ENCODE measurements around the gene HNRNPF. TPM values are rescaled to one million over a fixed set of nuclear protein-coding genes. Genes with fewer than 3 reads are reported as not detected.

HNRNPF gene
- total RNA-seq, 2 experiments from 2014 or later, result 280 to 340 TPM

GRCh38 chr10:43374194-43374593 is 34.8 kb downstream of the HNRNPF start:
- no peaks in the 10 kb centered on the region for H3K4me1 ChIP-seq (ENCODE audit: insufficient read depth, low read length, poor library complexity, severe bottlenecking)
- no peaks in the 10 kb centered on the region for H3K9me3 ChIP-seq (ENCODE audit: low read length)
- intact Hi-C loops (cut with micrococcal nuclease; ENCODE audit: unreplicated experiment), result no loop called here
- DNase-seq (ENCODE audit: low spot score), result no peak
- no peaks in the 10 kb centered on the region for H3K36me3 ChIP-seq (ENCODE audit: insufficient read depth, low read length)
- no TSS peak for BruUV-seq (replicated peaks)
- TF ChIP-seq EZH2phosphoT487 (IDR thresholded peaks at IDR 0.05; ENCODE audit: borderline replicate concordance, low read depth, low read length) (no peak), CTCF (conservative IDR thresholded peaks at IDR 0.05; ENCODE audit: low read length) (no peak)
- no peak overlapping the region for H3K4me3 ChIP-seq (ENCODE audit: low read depth, low read length, poor library complexity, severe bottlenecking)
- no peaks in the 10 kb centered on the region for H4K20me1 ChIP-seq (ENCODE audit: insufficient read depth, low read length)
- no peaks in the 10 kb centered on the region for H3K79me2 ChIP-seq (ENCODE audit: insufficient read depth, low read depth, low read length)
- no peaks in the 10 kb centered on the region for H3K9me2 ChIP-seq (ENCODE audit: insufficient read depth, low read length)
- ChIA-PET POLR2A (interaction anchor here (0.5 to 0.6 kb wide), 2 partner anchors 70 to 80 kb away, joined by 3 to 4 read pairs; no protein-coding TSS in a partner anchor), CTCF (ENCODE audit: unreplicated experiment) (no interaction called here)
- H3K4me2 ChIP-seq (ENCODE audit: low read length), result no peak overlapping the region
- no peak overlapping the region for H3K27ac ChIP-seq (ENCODE audit: low read depth, low read length, poor library complexity, severe bottlenecking)
- no peak overlapping the region for H2AFZ ChIP-seq (ENCODE audit: low read length)

- H3K36me3 ChIP-seq (ENCODE audit: insufficient read depth, low read length), result no peaks in the 10 kb centered on the region
- H4K20me1 ChIP-seq (ENCODE audit: insufficient read depth, low read length), result no peaks in the 10 kb centered on the region
- intact Hi-C loops (cut with micrococcal nuclease; ENCODE audit: unreplicated experiment), result no loop called here
- no peak for DNase-seq (ENCODE audit: low spot score)
- H3K79me2 ChIP-seq (ENCODE audit: insufficient read depth, low read depth, low read length), result no peaks in the 10 kb centered on the region
- no peaks in the 10 kb centered on the region for H3K9me2 ChIP-seq (ENCODE audit: insufficient read depth, low read length)
- H3K9me3 ChIP-seq (ENCODE audit: low read length), result no peaks in the 10 kb centered on the region
- H3K4me3 ChIP-seq (ENCODE audit: low read depth, low read length, poor library complexity, severe bottlenecking), result no peak overlapping the region
- no peak overlapping the region for H3K4me2 ChIP-seq (ENCODE audit: low read length)
- H3K4me1 ChIP-seq (ENCODE audit: insufficient read depth, low read length, poor library complexity, severe bottlenecking), result no peaks in the 10 kb centered on the region
- ChIA-PET CTCF (ENCODE audit: unreplicated experiment) (no interaction called here), POLR2A (no interaction called here)
- no peak overlapping the region for H3K27ac ChIP-seq (ENCODE audit: low read depth, low read length, poor library complexity, severe bottlenecking)
- H2AFZ ChIP-seq (ENCODE audit: low read length), result no peak overlapping the region
- BruUV-seq (replicated peaks), result no TSS peak
- TF ChIP-seq CTCF (conservative IDR thresholded peaks at IDR 0.05; ENCODE audit: low read length) (no peak), EZH2phosphoT487 (IDR thresholded peaks at IDR 0.05; ENCODE audit: borderline replicate concordance, low read depth, low read length) (no peak)
Measured at GRCh38 chr10:43373461-43373860, 35.5 kb downstream of the HNRNPF start.

GRCh38 chr10:43372765-43373361 is 36.1 kb downstream of the HNRNPF start:
- POLR2A ChIA-PET, result no interaction called here
- no peak for TF ChIP-seq EZH2phosphoT487 (IDR thresholded peaks at IDR 0.05; ENCODE audit: borderline replicate concordance, low read depth, low read length)
- H3K79me2 ChIP-seq (ENCODE audit: insufficient read depth, low read depth, low read length), result no peaks in the 10 kb centered on the region
- intact Hi-C loops (cut with micrococcal nuclease; ENCODE audit: unreplicated experiment), result no loop called here
- no peak overlapping the region for H3K4me2 ChIP-seq (ENCODE audit: low read length)
- no peak for DNase-seq (ENCODE audit: low spot score)
- no peak overlapping the region for H3K27ac ChIP-seq (ENCODE audit: low read depth, low read length, poor library complexity, severe bottlenecking)
- H3K9me3 ChIP-seq (ENCODE audit: low read length), result no peaks in the 10 kb centered on the region
- H3K36me3 ChIP-seq (ENCODE audit: insufficient read depth, low read length), result no peaks in the 10 kb centered on the region
- H2AFZ ChIP-seq (ENCODE audit: low read length), result no peak overlapping the region
- BruUV-seq (replicated peaks), result no TSS peak
- H3K4me3 ChIP-seq (ENCODE audit: low read depth, low read length, poor library complexity, severe bottlenecking), result no peak overlapping the region
- H3K9me2 ChIP-seq (ENCODE audit: insufficient read depth, low read length), result no peaks in the 10 kb centered on the region
- CTCF ChIA-PET (ENCODE audit: unreplicated experiment), result no interaction called here
- H4K20me1 ChIP-seq (ENCODE audit: insufficient read depth, low read length), result no peaks in the 10 kb centered on the region
- no peaks in the 10 kb centered on the region for H3K4me1 ChIP-seq (ENCODE audit: insufficient read depth, low read length, poor library complexity, severe bottlenecking)
